Lower leg skin (tissue), 4 donors: Measurements from ENCODE around the gene NFYA. TPM values are rescaled to one million over a fixed set of nuclear protein-coding genes. Genes with fewer than 3 reads are reported as not detected.

Source experiments
- DNase-seq, 2 donors: peaks; one replicate each; pipeline ENCODE4 v3.0.0-alpha.2; 2019; ENCODE audit warnings: low spot score in 2 of 2
- H3K4me3 ChIP-seq: fragments of 200-600 bp; sonication (generic); 2 replicates; pipeline ENCODE4 v1.5.1; 2017; ENCODE audit warnings: mild to moderate bottlenecking, low read depth; ENCODE audit not compliant: poor library complexity, severe bottlenecking
- POLR2A ChIP-seq, 2 donors: fragments of 450-650 bp; IDR thresholded peaks; one replicate each; pipeline ENCODE4 v1.6.1; 2016 to 2017; ENCODE audit warnings: antibody characterized with exemption in 2 of 2, mild to moderate bottlenecking in 1 of 2, moderate library complexity in 1 of 2
- WGBS, 2 donors: methylation state at CpG; one replicate each; pipeline ENCODE4 v1.1.5; 2018; 5-methylcytosine and 5-hydroxymethylcytosine counted together
- intact Hi-C: fragments of 100-400 bp; cut with DNase I; formaldehyde crosslinking; loops from one replicate; pipeline ENCODE4 v1.15.0; 2023; ENCODE audit warnings: low total_unique reads
- total RNA-seq, 4 donors: library from RNA; depleted of rRNA; stranded (reverse); fragments of >200 nt; gene quantifications; one replicate each; pipeline ENCODE4 v1.1.0, GENCODE V29; 2016
- TF ChIP-seq, protein P1 (sequence below), 3 donors: fragments of 450-650 bp; IDR thresholded peaks; one replicate each; pipeline ENCODE4 v1.5.1; 2016; ENCODE audit warnings: antibody characterized with exemption in 3 of 3, mild to moderate bottlenecking in 3 of 3, moderate library complexity in 2 of 3

The NFYA gene
- total RNA-seq, 4 donors from 2014 or later: 9.9 to 15.5 (median 14.4) TPM

DNA sequence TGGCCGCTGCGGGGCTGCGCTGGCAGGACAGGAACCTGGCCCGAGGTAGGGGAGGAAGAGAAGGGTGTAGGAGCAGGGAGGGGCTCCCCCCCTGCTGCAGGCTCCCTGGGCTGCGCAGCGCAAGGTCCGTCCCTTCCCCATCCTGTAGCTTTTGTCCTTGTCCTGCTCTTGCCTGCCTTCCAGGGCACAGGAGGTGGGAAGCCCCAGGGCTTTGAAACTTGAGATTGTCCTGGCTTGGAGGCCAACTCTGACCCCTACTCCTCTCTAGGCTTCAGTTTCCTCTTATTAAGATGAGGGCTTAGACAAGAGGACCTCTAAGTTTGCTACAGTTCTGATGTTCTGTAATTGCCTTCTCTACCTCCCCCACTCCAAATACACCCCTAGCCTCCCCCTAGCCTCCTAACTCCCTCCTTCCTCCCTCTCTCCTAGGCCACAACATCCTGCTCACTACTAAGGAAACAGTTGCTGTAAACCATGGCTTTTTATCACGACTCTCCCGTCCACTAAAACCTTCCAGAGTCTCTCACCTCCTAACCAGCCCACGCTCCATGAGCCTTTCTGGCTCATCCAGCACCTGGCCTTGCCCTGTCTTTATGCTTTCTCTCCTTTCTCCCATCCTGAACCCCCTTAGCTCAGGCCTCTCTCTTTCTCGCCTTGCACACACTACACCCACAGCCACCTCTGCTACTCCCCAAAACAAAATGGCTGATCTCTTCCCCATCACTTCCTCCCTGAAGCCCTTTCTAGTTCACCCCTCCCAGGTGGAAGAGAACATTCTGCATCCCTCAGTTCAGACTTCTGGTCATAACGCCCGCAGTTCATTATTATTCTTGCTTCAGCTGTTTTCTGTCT lies 44.0 kb upstream of the NFYA start:
- no peak for DNase-seq
- no peak for TF ChIP-seq POLR2A (IDR thresholded peaks at IDR 0.05)
- TF ChIP-seq, protein P1, sequence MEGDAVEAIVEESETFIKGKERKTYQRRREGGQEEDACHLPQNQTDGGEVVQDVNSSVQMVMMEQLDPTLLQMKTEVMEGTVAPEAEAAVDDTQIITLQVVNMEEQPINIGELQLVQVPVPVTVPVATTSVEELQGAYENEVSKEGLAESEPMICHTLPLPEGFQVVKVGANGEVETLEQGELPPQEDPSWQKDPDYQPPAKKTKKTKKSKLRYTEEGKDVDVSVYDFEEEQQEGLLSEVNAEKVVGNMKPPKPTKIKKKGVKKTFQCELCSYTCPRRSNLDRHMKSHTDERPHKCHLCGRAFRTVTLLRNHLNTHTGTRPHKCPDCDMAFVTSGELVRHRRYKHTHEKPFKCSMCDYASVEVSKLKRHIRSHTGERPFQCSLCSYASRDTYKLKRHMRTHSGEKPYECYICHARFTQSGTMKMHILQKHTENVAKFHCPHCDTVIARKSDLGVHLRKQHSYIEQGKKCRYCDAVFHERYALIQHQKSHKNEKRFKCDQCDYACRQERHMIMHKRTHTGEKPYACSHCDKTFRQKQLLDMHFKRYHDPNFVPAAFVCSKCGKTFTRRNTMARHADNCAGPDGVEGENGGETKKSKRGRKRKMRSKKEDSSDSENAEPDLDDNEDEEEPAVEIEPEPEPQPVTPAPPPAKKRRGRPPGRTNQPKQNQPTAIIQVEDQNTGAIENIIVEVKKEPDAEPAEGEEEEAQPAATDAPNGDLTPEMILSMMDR (IDR thresholded peaks at IDR 0.05): no peak
- 49 to 52% methylated on average over 13 of the region's 13 CpGs for WGBS, 2 donors
- H3K4me3 ChIP-seq: peak overlapping the region; percentile 42
- intact Hi-C loops: no loop called here

DNA sequence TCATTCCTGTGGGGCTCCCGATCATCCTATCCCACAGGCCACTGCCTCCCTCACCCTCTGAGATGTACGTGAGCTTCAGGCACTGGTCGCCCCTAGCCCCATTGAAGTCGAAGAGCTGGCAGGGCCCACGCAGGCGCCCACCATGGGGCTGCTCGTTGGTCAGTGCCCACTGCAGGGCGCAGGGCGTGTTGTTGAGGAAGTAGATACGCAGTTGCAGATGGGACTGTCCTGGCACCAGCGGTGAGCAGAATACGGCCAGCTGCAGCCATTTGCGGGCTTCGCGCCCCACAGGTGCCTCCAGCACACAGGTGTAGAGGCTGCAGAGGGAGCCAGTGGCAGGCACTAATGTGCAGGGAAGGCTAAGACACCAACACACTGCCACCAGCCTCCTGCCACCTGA lies 39.9 kb upstream of the NFYA start:
- H3K4me3 ChIP-seq: no peak overlapping the region
- intact Hi-C loops: no loop called here
- TF ChIP-seq, protein P1 (IDR thresholded peaks at IDR 0.05): no peak
- no peak for TF ChIP-seq POLR2A (IDR thresholded peaks at IDR 0.05)
- 94 to 97% methylated on average over 15 of the region's 15 CpGs for WGBS, 2 donors
- no peak for DNase-seq

GRCh38 chr6:41033776-41034175 lies 39.0 kb upstream of the NFYA start:
- intact Hi-C loops: no loop called here
- no peak for DNase-seq
- no peak overlapping the region for H3K4me3 ChIP-seq
- 64 to 65% methylated on average over 10 to 13 of the region's 13 CpGs for WGBS, 2 donors
- no peak for TF ChIP-seq POLR2A (IDR thresholded peaks at IDR 0.05)
- TF ChIP-seq, protein P1 (IDR thresholded peaks at IDR 0.05): no peak

DNA sequence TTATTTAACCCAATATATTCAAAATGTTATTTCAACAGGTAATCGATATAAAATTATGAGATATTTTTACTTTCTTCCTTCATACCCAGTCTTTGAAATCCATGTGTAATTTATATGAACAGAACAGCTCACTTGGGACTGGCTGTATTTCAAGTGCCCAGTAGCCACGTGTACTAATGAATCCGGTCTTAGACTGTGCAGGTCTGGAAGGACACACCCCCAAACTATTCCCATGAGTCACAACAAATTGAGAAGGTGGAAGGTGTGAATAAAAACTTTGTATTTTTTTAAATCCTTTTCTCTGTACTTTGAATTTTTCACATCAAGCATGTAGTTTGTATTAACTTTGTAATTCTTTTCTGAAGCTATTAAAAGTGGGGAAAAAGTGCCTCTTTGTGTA lies 36.6 kb upstream of the NFYA start:
- WGBS, 2 donors: 36 to 39% methylated on average over 3 of the region's 3 CpGs
- no peak for DNase-seq
- TF ChIP-seq, protein P1 (IDR thresholded peaks at IDR 0.05): no peak
- no peak for TF ChIP-seq POLR2A (IDR thresholded peaks at IDR 0.05)
- no peak overlapping the region for H3K4me3 ChIP-seq
- intact Hi-C loops: no loop called here

DNA sequence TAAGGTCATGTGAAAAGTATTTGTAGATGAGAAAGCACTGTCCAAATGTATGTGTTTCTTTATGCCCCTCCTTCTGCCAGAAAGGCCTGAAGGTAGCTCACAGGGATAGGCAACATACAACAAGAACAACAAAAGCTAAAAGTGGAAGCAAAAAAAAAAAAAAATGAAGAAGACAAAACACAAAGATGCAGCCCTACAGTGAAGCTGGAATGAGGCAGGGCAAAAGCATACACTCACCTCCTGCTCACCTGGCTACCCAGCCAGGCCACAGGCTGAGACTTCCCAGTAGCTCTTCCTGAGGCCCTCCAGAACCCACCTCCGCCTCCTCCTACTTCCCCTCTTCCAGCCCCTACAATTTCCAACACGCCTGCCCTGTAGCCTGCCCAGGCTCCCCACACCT lies 36.2 kb upstream of the NFYA start:
- TF ChIP-seq POLR2A (IDR thresholded peaks at IDR 0.05): no peak
- TF ChIP-seq, protein P1 (IDR thresholded peaks at IDR 0.05): no peak
- H3K4me3 ChIP-seq: no peak overlapping the region
- intact Hi-C loops: no loop called here
- no peak for DNase-seq
- WGBS, 2 donors: 63 to 70% methylated on average over 2 of the region's 2 CpGs
